ENCODE results near the gene HADH. TPM values are rescaled to one million over a fixed set of nuclear protein-coding genes. Genes with fewer than 3 reads are reported as not detected.

Gene HADH
- total RNA-seq, 4 donors from 2014 or later, result 31.5 to 39.9 (median 35.3) TPM

DNA sequence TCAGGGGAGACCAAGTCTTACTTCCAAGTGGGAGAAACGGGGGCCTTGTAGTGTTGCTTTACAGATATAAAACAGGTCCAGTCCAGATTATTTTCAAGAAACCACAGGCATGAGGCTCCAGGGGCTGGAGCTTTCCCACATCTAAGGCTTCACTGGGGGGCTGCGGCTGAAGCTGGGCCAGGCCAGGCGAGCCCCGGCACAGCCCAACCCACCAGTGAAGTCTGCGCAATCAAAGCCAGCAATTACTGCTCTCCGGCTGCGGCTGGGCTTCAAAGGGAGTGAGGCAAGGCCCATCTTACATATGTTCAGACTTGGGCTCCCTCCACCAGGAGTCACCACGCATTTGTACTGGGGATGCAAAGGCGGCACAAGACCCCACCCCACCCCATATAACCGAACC, 61.7 kb downstream of the HADH start:
- TF ChIP-seq POLR2A (IDR thresholded peaks at IDR 0.05), result no peak
- TF ChIP-seq, protein P1, sequence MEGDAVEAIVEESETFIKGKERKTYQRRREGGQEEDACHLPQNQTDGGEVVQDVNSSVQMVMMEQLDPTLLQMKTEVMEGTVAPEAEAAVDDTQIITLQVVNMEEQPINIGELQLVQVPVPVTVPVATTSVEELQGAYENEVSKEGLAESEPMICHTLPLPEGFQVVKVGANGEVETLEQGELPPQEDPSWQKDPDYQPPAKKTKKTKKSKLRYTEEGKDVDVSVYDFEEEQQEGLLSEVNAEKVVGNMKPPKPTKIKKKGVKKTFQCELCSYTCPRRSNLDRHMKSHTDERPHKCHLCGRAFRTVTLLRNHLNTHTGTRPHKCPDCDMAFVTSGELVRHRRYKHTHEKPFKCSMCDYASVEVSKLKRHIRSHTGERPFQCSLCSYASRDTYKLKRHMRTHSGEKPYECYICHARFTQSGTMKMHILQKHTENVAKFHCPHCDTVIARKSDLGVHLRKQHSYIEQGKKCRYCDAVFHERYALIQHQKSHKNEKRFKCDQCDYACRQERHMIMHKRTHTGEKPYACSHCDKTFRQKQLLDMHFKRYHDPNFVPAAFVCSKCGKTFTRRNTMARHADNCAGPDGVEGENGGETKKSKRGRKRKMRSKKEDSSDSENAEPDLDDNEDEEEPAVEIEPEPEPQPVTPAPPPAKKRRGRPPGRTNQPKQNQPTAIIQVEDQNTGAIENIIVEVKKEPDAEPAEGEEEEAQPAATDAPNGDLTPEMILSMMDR (IDR thresholded peaks at IDR 0.05), result no peak
- H3K4me3 ChIP-seq (ENCODE audit: low read depth, poor library complexity, severe bottlenecking), result no peak overlapping the region
- DNase-seq (ENCODE audit: low spot score in 2 of 2), result no peak
- WGBS, 2 donors, result 72 to 83% methylated on average over 9 to 10 of the region's 10 CpGs
- intact Hi-C loops (cut with DNase I; ENCODE audit: low total_unique reads), result no loop called here

- no peak for TF ChIP-seq POLR2A (IDR thresholded peaks at IDR 0.05)
- TF ChIP-seq, protein P1 (IDR thresholded peaks at IDR 0.05), result no peak
- intact Hi-C loops (cut with DNase I; ENCODE audit: low total_unique reads), result no loop called here
- 91 to 93% methylated on average over 2 of the region's 2 CpGs for WGBS, 2 donors
- no peak for DNase-seq (ENCODE audit: low spot score in 2 of 2)
- no peak overlapping the region for H3K4me3 ChIP-seq (ENCODE audit: low read depth, poor library complexity, severe bottlenecking)
Observed at GRCh38 chr4:108052558-108053120, 63.0 kb downstream of the HADH start.

GRCh38 chr4:108053251-108053711, 63.6 kb downstream of the HADH start:
- whole genome bisulfite sequencing, 2 donors, result 82 to 87% methylated on average over 1 of the region's 1 CpG
- DNase-seq (ENCODE audit: low spot score in 2 of 2), result no peak
- intact Hi-C loops (cut with DNase I; ENCODE audit: low total_unique reads), result no loop called here
- TF ChIP-seq, protein P1 (IDR thresholded peaks at IDR 0.05), result no peak
- no peak for TF ChIP-seq POLR2A (IDR thresholded peaks at IDR 0.05)
- H3K4me3 ChIP-seq (ENCODE audit: low read depth, poor library complexity, severe bottlenecking), result no peak overlapping the region

DNA sequence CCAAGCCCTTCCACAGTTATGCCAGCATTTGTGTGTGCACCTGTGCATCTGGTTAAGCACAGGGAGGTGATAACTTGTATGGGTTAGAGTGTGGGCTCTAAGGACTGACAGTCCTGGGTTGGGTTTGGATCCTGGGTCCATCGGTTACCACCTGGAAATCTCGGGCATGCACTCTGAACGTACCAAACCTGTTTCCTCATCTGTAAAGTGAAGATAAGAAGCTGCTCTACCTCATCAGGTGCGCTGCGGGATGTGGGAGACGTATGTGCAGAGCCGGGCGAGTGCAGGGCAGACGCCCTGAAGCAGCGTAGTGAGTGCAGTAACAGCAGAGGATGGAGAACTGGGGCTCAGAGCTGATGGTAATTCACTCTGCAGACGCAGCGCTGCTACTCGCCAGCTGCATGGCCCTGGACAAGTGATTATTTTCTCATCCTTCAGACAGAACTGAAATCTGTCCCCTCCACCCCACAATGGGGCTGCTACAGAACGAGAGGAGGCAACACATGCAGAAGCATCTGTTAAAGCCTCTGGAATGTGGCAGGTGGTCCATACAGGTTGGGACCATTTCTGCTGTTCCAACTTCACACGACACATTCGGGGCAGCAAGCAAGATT, 64.4 kb downstream of the HADH start:
- no peak for DNase-seq (ENCODE audit: low spot score in 2 of 2)
- intact Hi-C loops (cut with DNase I; ENCODE audit: low total_unique reads), result no loop called here
- no peak for TF ChIP-seq POLR2A (IDR thresholded peaks at IDR 0.05)
- TF ChIP-seq, protein P1 (IDR thresholded peaks at IDR 0.05), result no peak
- no peak overlapping the region for H3K4me3 ChIP-seq (ENCODE audit: low read depth, poor library complexity, severe bottlenecking)
- 94% methylated on average over 16 of the region's 16 CpGs for WGBS, 2 donors

GRCh38 chr4:108055787-108056186, 66.1 kb downstream of the HADH start:
- intact Hi-C loops (cut with DNase I; ENCODE audit: low total_unique reads), result no loop called here
- 96 to 99% methylated on average over 3 of the region's 3 CpGs for WGBS, 2 donors
- TF ChIP-seq, protein P1 (IDR thresholded peaks at IDR 0.05), result no peak
- TF ChIP-seq POLR2A (IDR thresholded peaks at IDR 0.05), result no peak
- no peak overlapping the region for H3K4me3 ChIP-seq (ENCODE audit: low read depth, poor library complexity, severe bottlenecking)
- no peak for DNase-seq (ENCODE audit: low spot score in 2 of 2)

All from lower leg skin (tissue), 4 donors.